ENCODE data around the gene PLXNA4.

- TF ChIP-seq, protein P1, sequence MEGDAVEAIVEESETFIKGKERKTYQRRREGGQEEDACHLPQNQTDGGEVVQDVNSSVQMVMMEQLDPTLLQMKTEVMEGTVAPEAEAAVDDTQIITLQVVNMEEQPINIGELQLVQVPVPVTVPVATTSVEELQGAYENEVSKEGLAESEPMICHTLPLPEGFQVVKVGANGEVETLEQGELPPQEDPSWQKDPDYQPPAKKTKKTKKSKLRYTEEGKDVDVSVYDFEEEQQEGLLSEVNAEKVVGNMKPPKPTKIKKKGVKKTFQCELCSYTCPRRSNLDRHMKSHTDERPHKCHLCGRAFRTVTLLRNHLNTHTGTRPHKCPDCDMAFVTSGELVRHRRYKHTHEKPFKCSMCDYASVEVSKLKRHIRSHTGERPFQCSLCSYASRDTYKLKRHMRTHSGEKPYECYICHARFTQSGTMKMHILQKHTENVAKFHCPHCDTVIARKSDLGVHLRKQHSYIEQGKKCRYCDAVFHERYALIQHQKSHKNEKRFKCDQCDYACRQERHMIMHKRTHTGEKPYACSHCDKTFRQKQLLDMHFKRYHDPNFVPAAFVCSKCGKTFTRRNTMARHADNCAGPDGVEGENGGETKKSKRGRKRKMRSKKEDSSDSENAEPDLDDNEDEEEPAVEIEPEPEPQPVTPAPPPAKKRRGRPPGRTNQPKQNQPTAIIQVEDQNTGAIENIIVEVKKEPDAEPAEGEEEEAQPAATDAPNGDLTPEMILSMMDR (optimal IDR thresholded peaks at IDR 0.05 in 1 of 3, IDR thresholded peaks at IDR 0.05 in 1 of 3, conservative IDR thresholded peaks at IDR 0.05 in 1 of 3; ENCODE audit: extremely low read depth in 1 of 3, insufficient read depth in 2 of 3, low read length in 3 of 3) = no peak
- TF ChIP-seq EZH2 (IDR thresholded peaks at IDR 0.05; ENCODE audit: low read length) = no peak
Measured at GRCh38 chr7:132395361-132395760, 180.9 kb downstream of the PLXNA4 start.

Data from keratinocyte (primary cell).